SJCRH30 (cell line): ENCODE results near the gene N4BP3. TPM values are rescaled to one million over a fixed set of nuclear protein-coding genes. Genes with fewer than 3 reads are reported as not detected.
"Not testable (repeated sequence)": the region's sequence is repeated elsewhere in the genome, so short reads cannot be mapped to it uniquely, and the experiment has no call there.

Experiments
- DNase-seq, 2 experiments: peaks; one replicate each; pipeline ENCODE4 v3.0.0-alpha.2; 2015 to 2020
- H3K27ac ChIP-seq: fragments of 250-450 bp; sonication (Bioruptor Pico); 2 replicates; pipeline ENCODE4 v1.5.1; 2020; ENCODE audit warnings: mild to moderate bottlenecking, moderate library complexity
- H3K27me3 ChIP-seq: fragments of 250-450 bp; sonication (Bioruptor Pico); 2 replicates; pipeline ENCODE4 v1.5.1; 2020; ENCODE audit warnings: mild to moderate bottlenecking, moderate library complexity
- H3K36me3 ChIP-seq: fragments of 250-450 bp; sonication (Bioruptor Pico); 2 replicates; pipeline ENCODE4 v1.5.1; 2020; ENCODE audit warnings: mild to moderate bottlenecking, moderate library complexity
- H3K4me1 ChIP-seq: fragments of 250-450 bp; sonication (Bioruptor Pico); 2 replicates; pipeline ENCODE4 v1.5.1; 2020; ENCODE audit warnings: mild to moderate bottlenecking, moderate library complexity
- H3K4me3 ChIP-seq: fragments of 250-450 bp; sonication (Bioruptor Pico); 2 replicates; pipeline ENCODE4 v1.5.1; 2020; ENCODE audit warnings: mild to moderate bottlenecking, moderate library complexity
- H3K9me3 ChIP-seq: fragments of 250-450 bp; sonication (Bioruptor Pico); replicated peaks from 2 replicates; pipeline ENCODE4 v1.5.1; 2020; ENCODE audit warnings: mild to moderate bottlenecking, moderate library complexity
- total RNA-seq: library from RNA; depleted of rRNA; stranded (reverse); fragments of >200 nt; shearing (Covaris generic); gene quantifications from 2 replicates; pipeline ENCODE4 v1.2.3, GENCODE V29; 2014

Gene N4BP3
- total RNA-seq, 1 experiment from 2014 or later, result 45.8 TPM

DNA sequence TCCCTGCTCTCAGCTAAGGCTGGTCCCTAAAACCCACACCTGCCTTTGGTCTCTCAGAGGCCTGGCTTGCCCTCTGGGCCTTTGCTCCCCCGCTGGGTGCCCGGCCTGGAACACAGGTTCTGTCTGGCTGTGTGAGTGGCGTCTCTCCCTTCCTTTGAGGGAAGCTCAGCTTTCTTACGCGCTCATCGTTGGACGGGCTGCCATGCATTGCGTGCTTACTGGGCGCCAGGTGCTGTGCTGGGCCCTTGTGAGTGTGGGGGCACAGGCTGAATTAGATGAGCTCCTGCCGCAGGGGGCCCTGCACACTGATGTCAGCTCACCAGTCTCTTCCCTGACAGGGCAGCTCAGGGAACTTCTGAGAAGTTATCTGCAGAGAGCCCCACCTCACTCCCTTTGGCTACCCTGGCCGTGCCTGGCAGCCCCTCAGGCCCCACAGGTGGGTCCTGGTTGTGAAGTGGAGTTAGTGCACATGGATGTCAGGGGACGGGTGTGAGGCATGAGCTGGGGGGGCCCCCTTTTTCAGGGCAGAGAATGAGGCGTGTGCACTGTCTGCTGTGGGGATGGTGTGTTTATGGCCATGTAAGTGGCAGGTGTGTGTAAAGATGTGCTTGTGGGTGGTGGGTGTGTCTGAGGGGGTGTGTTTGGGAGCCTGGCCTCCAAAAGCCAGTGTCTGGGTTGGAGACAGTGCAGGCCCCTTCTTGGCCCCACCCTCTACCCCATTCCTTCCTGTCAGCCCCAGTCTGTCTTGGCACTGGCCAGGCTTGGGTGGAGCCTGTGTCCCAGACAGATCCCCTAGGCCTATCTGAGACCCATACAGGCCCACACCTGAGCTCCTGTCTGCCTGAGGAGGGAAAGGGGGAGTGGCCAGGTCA lies 10.0 kb downstream of the N4BP3 start:
- Histone ChIP-seq H3K27me3 (no peaks in the 10 kb centered on the region), H3K27ac (no peak overlapping the region), H3K4me1 (peaks cover 34% of the 10 kb centered on the region), H3K36me3 (peaks cover 62% of the 10 kb centered on the region), H3K4me3 (no peak overlapping the region), H3K9me3 (no peaks in the 10 kb centered on the region)
- DNase-seq, result no peak

DNA sequence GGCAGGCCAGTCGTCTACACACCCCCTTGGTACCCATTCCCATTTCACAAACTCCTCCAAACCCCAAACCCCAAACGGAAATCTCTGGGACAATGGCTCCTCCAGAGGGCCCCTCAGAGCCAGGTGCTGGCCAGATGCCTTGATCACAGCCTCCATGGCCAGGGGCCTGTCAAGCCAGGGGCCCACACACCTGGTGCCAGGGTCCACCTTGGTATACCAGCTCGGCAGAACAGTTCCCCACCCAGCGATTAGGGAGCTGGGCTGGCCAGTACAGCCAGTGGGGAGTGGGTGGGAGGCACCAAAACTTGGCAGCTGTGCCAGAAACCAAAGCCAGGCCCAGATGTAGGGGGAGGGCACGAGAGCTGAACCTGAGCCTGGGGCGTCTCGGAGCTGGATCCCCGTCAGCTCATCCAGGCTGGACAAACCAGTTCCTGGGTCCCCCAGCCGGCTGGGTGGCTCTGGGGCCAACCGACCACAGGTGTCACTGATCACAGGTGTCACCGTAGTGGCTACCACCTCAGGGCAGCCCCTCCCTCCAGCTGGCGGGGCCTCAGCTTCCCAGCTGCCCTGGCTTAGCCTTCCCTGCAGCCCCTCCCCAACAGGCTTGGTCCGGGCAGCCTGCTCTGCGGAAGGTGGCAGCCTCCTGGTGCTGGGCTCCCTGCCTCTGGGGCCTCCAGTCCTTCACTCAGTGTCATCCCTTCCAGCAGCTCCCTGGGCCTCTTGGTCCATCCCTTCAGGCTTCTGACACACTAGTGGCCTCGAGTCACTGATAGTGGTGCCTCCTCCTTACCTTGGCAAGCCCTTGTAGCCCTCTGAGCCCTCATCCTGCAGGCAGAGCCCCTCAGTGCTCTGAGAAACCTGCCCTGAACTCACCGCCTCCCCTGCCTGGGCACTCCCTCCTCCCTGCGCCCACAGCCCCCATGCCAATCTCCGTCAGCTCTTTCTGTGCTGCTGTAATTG lies 10.9 kb downstream of the N4BP3 start:
- no peak overlapping the region for H3K4me3 ChIP-seq
- peaks cover 26% of the 10 kb centered on the region for H3K4me1 ChIP-seq
- no peak overlapping the region for H3K27ac ChIP-seq

DNA sequence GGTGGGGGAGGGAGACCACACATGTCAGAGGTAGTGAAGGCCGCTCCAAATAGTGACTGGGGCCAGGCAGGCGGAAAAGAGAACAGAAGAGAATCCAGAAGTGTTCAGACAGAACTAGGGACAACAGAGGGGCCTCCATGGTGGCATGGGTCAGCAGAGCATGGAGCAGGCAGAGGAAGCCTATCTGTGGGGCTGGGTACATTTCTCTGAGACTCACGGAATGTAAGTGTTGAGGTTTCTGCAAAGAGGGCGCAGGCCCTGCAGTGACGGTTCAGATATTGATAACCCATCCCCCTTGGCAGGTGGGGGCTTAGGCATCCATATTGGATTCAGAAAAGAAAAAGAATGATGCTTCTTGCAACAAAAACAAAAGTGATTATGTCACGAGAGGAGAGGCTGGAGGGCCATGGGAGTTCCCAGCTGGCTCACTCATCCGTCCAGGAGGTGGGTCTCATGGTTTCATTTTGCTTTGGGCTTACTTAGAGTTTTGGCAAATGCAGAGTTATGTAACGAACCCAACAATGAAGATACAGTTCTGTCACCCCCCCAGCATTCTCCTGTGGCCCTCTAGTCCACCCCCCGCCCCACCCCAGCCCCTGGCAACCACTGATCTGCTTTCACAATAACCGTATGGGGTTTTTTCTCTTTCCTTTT lies 12.0 kb downstream of the N4BP3 start:
- no peaks in the 10 kb centered on the region for H3K27me3 ChIP-seq

More for the DNA sequence above, 10.9 kb downstream of the N4BP3 start:
- DNase-seq, result no peak
- peaks cover 62% of the 10 kb centered on the region for H3K36me3 ChIP-seq
- no peaks in the 10 kb centered on the region for H3K27me3 ChIP-seq
- H3K9me3 ChIP-seq, result no peaks in the 10 kb centered on the region

GRCh38 chr5:178126556-178126955 lies 13.2 kb downstream of the N4BP3 start:
- Histone ChIP-seq H3K9me3 (no peaks in the 10 kb centered on the region), H3K4me3 (no peak overlapping the region), H3K4me1 (peaks cover 8% of the 10 kb centered on the region), H3K27ac (no peak overlapping the region), H3K27me3 (no peaks in the 10 kb centered on the region), H3K36me3 (peaks cover 42% of the 10 kb centered on the region)
- no peak for DNase-seq

More for the DNA sequence above, 12.0 kb downstream of the N4BP3 start:
- DNase-seq, result no peak
- Histone ChIP-seq H3K27ac (no peak overlapping the region), H3K36me3 (peaks cover 52% of the 10 kb centered on the region), H3K9me3 (no peaks in the 10 kb centered on the region), H3K4me1 (peaks cover 18% of the 10 kb centered on the region), H3K4me3 (no peak overlapping the region)

GRCh38 chr5:178127300-178128009 lies 14.1 kb downstream of the N4BP3 start:
- H3K4me1 ChIP-seq, H3K4me3 ChIP-seq, H3K9me3 ChIP-seq, H3K27me3 ChIP-seq, H3K27ac ChIP-seq, DNase-seq: not testable (repeated sequence)
- peaks cover 33% of the 10 kb centered on the region for H3K36me3 ChIP-seq

DNA sequence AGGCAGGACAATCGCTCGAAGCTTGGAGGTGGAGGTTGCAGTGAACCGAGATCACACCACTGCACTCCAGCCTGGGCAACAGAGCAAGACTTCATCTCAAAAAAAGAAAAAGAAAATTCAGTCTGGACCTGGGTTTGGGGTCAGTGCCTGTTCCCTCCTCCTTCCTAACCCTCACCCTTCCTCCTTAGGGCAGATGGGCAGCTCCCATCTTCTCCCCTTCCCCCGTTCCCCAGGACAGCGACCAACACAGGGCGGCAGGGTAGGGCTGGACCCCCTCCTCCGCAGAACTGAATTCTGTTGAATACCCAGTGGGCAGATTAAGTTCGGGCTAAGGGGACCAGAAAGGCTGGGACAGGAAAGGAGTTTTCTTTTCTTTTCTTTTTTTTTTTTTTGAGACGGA lies 16.0 kb downstream of the N4BP3 start:
- H3K27ac ChIP-seq, result no peak overlapping the region
- H3K27me3 ChIP-seq, result no peaks in the 10 kb centered on the region
- H3K4me1 ChIP-seq, result 0 out of 2 replicates have a peak, but pooled peaks cover 4% of the 10 kb centered on the region
- peaks cover 16% of the 10 kb centered on the region for H3K36me3 ChIP-seq
- DNase-seq, result no peak
- H3K9me3 ChIP-seq, result no peaks in the 10 kb centered on the region
- peak overlapping the region; percentile 65 for H3K4me3 ChIP-seq

DNA sequence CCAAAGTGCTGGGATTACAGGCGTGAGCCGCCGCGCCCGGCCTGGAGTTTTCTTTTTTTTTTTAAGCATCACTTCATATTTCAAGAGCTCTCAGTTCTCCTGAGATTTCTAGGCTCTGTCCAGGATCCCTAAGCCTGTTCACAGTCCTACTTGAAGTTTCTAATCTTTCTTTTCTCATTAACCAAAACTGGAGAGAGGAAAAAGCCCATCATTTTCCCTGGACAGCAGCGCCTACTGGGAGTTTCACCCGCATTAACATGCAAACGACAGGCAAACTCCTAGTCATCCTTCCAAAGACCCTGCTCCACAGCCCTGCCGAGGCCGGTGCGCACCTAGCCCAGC lies 16.9 kb downstream of the N4BP3 start:
- Histone ChIP-seq H3K36me3 (peaks cover 10% of the 10 kb centered on the region; the same call in 1 of the 2 replicates), H3K27ac (peak overlapping the region; percentile 67), H3K4me3 (peak overlapping the region; percentile 65)
- not testable (repeated sequence) for DNase-seq, H3K9me3 ChIP-seq, H3K27me3 ChIP-seq, H3K4me1 ChIP-seq

DNA sequence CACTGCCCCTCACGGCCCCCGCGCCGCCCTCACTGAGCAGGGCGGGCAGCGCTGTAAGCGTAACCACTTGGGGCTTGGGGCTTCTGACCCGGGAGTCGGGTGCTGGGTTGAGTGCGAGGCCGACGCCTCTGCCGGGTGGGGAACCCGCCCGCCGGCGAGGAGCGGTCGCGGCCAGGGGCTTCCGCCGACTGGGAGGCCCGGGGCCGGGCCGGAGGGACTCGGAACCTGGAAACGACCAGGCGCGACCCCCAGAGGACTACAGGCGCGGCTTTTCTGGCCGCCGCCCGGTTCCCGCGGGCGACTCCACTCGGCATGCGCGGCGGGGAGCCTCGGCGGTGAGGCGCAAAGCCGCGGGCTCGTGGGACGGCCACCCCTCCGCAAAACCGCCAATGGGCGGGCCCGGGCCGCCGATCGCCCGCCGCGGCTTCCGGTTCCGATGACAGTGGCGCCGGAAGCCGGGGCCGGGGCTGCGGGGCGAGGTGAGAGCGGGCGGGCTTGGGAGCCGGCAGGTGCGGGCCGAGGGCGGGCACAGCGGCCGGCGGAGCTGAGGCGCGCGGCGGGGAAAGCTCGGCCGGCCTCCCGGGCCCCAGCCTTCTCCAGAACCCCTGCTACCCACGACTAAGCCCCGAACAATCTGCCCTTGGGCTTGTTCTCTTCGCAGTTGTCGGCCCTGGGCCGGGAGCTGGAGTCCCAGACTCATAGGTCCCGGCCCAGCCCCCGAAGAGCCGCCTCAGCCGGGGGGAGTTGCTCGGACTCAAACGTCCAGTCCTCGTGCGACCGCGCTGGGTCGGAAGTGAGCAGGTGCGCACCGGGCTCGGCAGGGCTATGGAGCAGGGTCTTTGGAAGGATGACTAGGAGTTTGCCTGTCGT lies 17.5 kb downstream of the N4BP3 start, which contains the start of gene RMND5B:
RMND5B (plus strand) TSS at position 439 of the 870 bp plus-strand sequence. CDS start 7,106 bp downstream, outside the sequence.
- DNase-seq, result peak; percentile 84 to 87
- Histone ChIP-seq H3K36me3 (peaks cover 10% of the 10 kb centered on the region; the same call in 1 of the 2 replicates), H3K27ac (peak within 1 kb of the TSS; percentile 67), H3K27me3 (no peaks in the 10 kb centered on the region), H3K4me1 (0 out of 2 replicates have a peak, but pooled peaks cover 4% of the 10 kb centered on the region), H3K4me3 (peak within 1 kb of the TSS; percentile 65), H3K9me3 (no peaks in the 10 kb centered on the region)

DNA sequence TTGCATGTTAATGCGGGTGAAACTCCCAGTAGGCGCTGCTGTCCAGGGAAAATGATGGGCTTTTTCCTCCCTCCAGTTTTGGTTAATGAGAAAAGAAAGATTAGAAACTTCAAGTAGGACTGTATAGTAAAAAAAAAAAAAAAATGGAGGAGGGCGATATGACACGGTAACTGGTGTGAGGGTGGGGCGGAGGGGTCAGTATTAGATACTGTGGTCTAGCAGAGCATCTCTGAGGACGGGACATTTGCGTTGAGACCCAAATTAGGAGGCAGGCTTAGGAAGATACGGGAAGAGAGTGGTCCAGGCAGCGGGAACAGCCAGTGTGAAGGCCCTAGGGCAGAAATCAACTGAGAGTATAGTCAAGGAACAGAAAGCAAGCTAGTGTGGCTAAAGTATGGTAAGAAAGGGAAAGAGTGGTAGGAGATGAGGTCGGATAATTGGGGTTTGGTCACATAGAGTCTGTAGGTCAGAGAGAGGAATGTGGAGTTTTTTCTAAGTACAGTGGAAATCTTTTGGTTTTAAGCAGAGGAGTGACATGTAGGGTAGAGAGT lies 18.2 kb downstream of the N4BP3 start:
- Histone ChIP-seq H3K4me1 (0 out of 2 replicates have a peak, but pooled peaks cover 4% of the 10 kb centered on the region), H3K36me3 (peaks cover 3% of the 10 kb centered on the region; the same call in 1 of the 2 replicates), H3K4me3 (peak overlapping the region; percentile 65), H3K27ac (peak overlapping the region; percentile 21; the same call in 1 of the 2 replicates), H3K9me3 (no peaks in the 10 kb centered on the region), H3K27me3 (no peaks in the 10 kb centered on the region)
- no peak for DNase-seq

- peaks cover 18% of the 10 kb centered on the region for H3K36me3 ChIP-seq
Observed at GRCh38 chr5:178136990-178137389, 23.7 kb downstream of the N4BP3 start.

DNA sequence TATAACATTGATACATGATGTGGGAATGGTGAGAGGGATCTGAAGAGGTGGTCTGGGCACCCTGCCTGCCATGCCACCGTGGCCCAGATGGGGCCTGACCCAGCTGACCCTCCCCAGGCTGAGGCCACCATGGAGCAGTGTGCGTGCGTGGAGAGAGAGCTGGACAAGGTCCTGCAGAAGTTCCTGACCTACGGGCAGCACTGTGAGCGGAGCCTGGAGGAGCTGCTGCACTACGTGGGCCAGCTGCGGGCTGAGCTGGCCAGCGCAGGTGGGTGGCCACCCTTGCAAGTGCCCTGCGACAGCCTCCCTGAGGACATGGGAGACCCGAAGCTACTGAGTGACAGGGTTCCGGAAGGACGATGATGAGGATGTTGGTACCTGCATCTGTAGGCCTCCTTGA lies 24.7 kb downstream of the N4BP3 start:
- H3K27me3 ChIP-seq, result no peaks in the 10 kb centered on the region
- H3K27ac ChIP-seq, result no peak overlapping the region
- peaks cover 22% of the 10 kb centered on the region for H3K36me3 ChIP-seq
- peaks cover 4% of the 10 kb centered on the region for H3K4me1 ChIP-seq
- H3K4me3 ChIP-seq, result no peak overlapping the region
- no peak for DNase-seq
- no peaks in the 10 kb centered on the region for H3K9me3 ChIP-seq

More at GRCh38 chr5:178136990-178137389, 23.7 kb downstream of the N4BP3 start:
- no peaks in the 10 kb centered on the region for H3K27me3 ChIP-seq
- no peak for DNase-seq
- H3K4me1 ChIP-seq, result no peaks in the 10 kb centered on the region
- H3K27ac ChIP-seq, result no peak overlapping the region
- H3K4me3 ChIP-seq, result no peak overlapping the region
- H3K9me3 ChIP-seq, result no peaks in the 10 kb centered on the region

- no peak overlapping the region for H3K4me3 ChIP-seq
- no peaks in the 10 kb centered on the region for H3K27me3 ChIP-seq
- no peak overlapping the region for H3K27ac ChIP-seq
- no peak for DNase-seq
- H3K4me1 ChIP-seq, result peaks cover 25% of the 10 kb centered on the region
- H3K9me3 ChIP-seq, result no peaks in the 10 kb centered on the region
- peaks cover 38% of the 10 kb centered on the region for H3K36me3 ChIP-seq
Observed at GRCh38 chr5:178141550-178141949, 28.2 kb downstream of the N4BP3 start.

DNA sequence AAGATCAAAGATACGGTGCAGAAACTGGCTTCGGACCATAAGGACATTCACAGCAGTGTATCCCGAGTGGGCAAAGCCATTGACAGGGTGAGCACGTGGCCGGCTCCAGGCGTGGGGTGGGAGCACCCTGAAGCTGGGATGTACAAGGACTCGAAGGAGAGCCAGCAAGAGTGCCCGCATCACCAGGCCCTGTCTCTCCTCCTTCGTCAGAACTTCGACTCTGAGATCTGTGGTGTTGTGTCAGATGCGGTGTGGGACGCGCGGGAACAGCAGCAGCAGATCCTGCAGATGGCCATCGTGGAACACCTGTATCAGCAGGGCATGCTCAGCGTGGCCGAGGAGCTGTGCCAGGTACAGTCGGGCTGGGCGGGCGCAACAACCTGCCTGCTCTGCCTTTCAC lies 29.3 kb downstream of the N4BP3 start:
- H3K4me3 ChIP-seq, result no peak overlapping the region
- H3K27me3 ChIP-seq, result no peaks in the 10 kb centered on the region
- no peak overlapping the region for H3K27ac ChIP-seq
- H3K9me3 ChIP-seq, result no peaks in the 10 kb centered on the region
- no peak for DNase-seq
- peaks cover 25% of the 10 kb centered on the region for H3K4me1 ChIP-seq
- H3K36me3 ChIP-seq, result peaks cover 42% of the 10 kb centered on the region
